GM19467 (cell line): ENCODE measurements around the gene PCSK5.
"Not testable (repeated sequence)": the region's sequence is repeated elsewhere in the genome, so short reads cannot be mapped to it uniquely, and the experiment has no call there.

Experiments
- ATAC-seq: cut with Tn5 transposase; IDR thresholded peaks from one replicate; pipeline ENCODE4 v1.9.1; 2021; ENCODE audit warnings: mild to moderate bottlenecking, moderate library complexity; ENCODE audit not compliant: unreplicated experiment

PCSK5 gene

GRCh38 chr9:75890472-75891276, at the start of gene PCSK5:
Gene PCSK5, plus strand, starts transcription at chr9:75890673. Its CDS starts 509 bp downstream, at chr9:75891182.
- peak; percentile 86 for ATAC-seq

GRCh38 chr9:75844321-75844720, 46.2 kb upstream of the PCSK5 start:
- ATAC-seq, result no peak

GRCh38 chr9:75845806-75846205, 44.7 kb upstream of the PCSK5 start:
- ATAC-seq, result no peak

- no peak for ATAC-seq
Measured at GRCh38 chr9:75847085-75847484, 43.4 kb upstream of the PCSK5 start.

GRCh38 chr9:75850459-75851200, 39.8 kb upstream of the PCSK5 start:
- ATAC-seq, result no peak

- ATAC-seq, result no peak
Measured at GRCh38 chr9:75851917-75852316, 38.6 kb upstream of the PCSK5 start.

- ATAC-seq, result no peak
Measured at GRCh38 chr9:75852746-75853145, 37.7 kb upstream of the PCSK5 start.

- no peak for ATAC-seq
Measured at GRCh38 chr9:75855509-75855908, 35.0 kb upstream of the PCSK5 start.

GRCh38 chr9:75858497-75859092, 31.9 kb upstream of the PCSK5 start:
- ATAC-seq, result no peak

- ATAC-seq, result no peak
Measured at GRCh38 chr9:75864266-75864665, 26.2 kb upstream of the PCSK5 start.

GRCh38 chr9:75866273-75866871, 24.1 kb upstream of the PCSK5 start:
- ATAC-seq, result peak; percentile 60

- ATAC-seq, result not testable (repeated sequence)
Measured at GRCh38 chr9:75868526-75868925, 21.9 kb upstream of the PCSK5 start.

- ATAC-seq, result no peak
Measured at GRCh38 chr9:75869236-75869635, 21.2 kb upstream of the PCSK5 start.

- ATAC-seq, result no peak
Measured at GRCh38 chr9:75870450-75870849, 20.0 kb upstream of the PCSK5 start.

GRCh38 chr9:75871624-75872023, 18.8 kb upstream of the PCSK5 start:
- ATAC-seq, result no peak

- no peak for ATAC-seq
Measured at GRCh38 chr9:75873712-75874111, 16.8 kb upstream of the PCSK5 start.

GRCh38 chr9:75876999-75877640, 13.4 kb upstream of the PCSK5 start:
- ATAC-seq, result no peak

GRCh38 chr9:75878488-75878860, 12.0 kb upstream of the PCSK5 start:
- ATAC-seq, result no peak

GRCh38 chr9:75880618-75881017, 9.9 kb upstream of the PCSK5 start:
- ATAC-seq, result no peak

- ATAC-seq, result no peak
Measured at GRCh38 chr9:75881761-75882160, 8.7 kb upstream of the PCSK5 start.

- ATAC-seq, result no peak
Measured at GRCh38 chr9:75885652-75886051, 4.8 kb upstream of the PCSK5 start.
